Cardiac septum (tissue), 1 donor: ENCODE results near the gene NMT1. TPM values are rescaled to one million over a fixed set of nuclear protein-coding genes. Genes with fewer than 3 reads are reported as not detected.
A peak's percentile ranks its signal among the peaks of the same experiment; 100 is the strongest.

Experiments used
- DNase-seq: peaks from one replicate; pipeline ENCODE4 v3.0.0-alpha.2; 2020; ENCODE audit warnings: low spot score
- intact Hi-C: fragments of 100-400 bp; cut with DNase I; formaldehyde crosslinking; loops from one replicate; pipeline ENCODE4 v1.14.0; 2022
- total RNA-seq: library from RNA; stranded (reverse); fragmentation: NEBNext Ultra II Directional; extraction: Animal tissue kit (Norgen Biotek cat#: 25700); gene quantifications from one replicate; pipeline ENCODE4 v1.2.1, GENCODE V29; 2021
- donor health status: DM: no; HTN: no; CAD: no.

NMT1 gene
- total RNA-seq, 1 donor from 2014 or later, result 74.8 TPM

- intact Hi-C loops, result no loop called here
- no peak for DNase-seq
These were observed 40.4 kb downstream of the NMT1 start for GRCh38 chr17:45101546-45101882.

GRCh38 chr17:45101883-45102811 is 41.0 kb downstream of the NMT1 start:
- intact Hi-C loops, result no loop called here
- DNase-seq, result no peak

GRCh38 chr17:45102856-45103255 is 41.7 kb downstream of the NMT1 start:
- intact Hi-C loops, result no loop called here
- DNase-seq, result no peak

- DNase-seq, result no peak
- intact Hi-C loops, result no loop called here
These were observed 42.2 kb downstream of the NMT1 start for GRCh38 chr17:45103269-45103795.

- DNase-seq, result no peak
- intact Hi-C loops, result no loop called here
These were observed 42.9 kb downstream of the NMT1 start for GRCh38 chr17:45104029-45104428.

GRCh38 chr17:45104497-45104896 is 43.4 kb downstream of the NMT1 start:
- intact Hi-C loops, result no loop called here
- DNase-seq, result no peak

- intact Hi-C loops, result no loop called here
- DNase-seq, result no peak
These were observed 43.9 kb downstream of the NMT1 start for GRCh38 chr17:45104907-45105624.

- intact Hi-C loops, result no loop called here
- no peak for DNase-seq
These were observed 45.0 kb downstream of the NMT1 start for GRCh38 chr17:45106096-45106495.

- no peak for DNase-seq
- intact Hi-C loops, result no loop called here
These were observed 45.5 kb downstream of the NMT1 start for GRCh38 chr17:45106582-45106981.

- intact Hi-C loops, result no loop called here
- DNase-seq, result no peak
These were observed 46.3 kb downstream of the NMT1 start for GRCh38 chr17:45107293-45108010.

- intact Hi-C loops, result no loop called here
These were observed 46.9 kb downstream of the NMT1 start for GRCh38 chr17:45108051-45108450.

GRCh38 chr17:45108595-45109521 is 47.7 kb downstream of the NMT1 start:
- no peak for DNase-seq
- intact Hi-C loops, result no loop called here

More at GRCh38 chr17:45108051-45108450, 46.9 kb downstream of the NMT1 start:
- DNase-seq, result no peak

- intact Hi-C loops, result loop anchor here (2.0 kb wide), 1 partner anchor 18 kb away; no protein-coding TSS in a partner anchor
- peak; percentile 83 for DNase-seq
These were observed 49.8 kb downstream of the NMT1 start for GRCh38 chr17:45110676-45111611.

GRCh38 chr17:45111850-45112249 is 50.7 kb downstream of the NMT1 start:
- intact Hi-C loops, result loop anchor here (2.0 kb wide), 1 partner anchor 17 kb away; no protein-coding TSS in a partner anchor
- DNase-seq, result no peak

- intact Hi-C loops, result no loop called here
- DNase-seq, result no peak
These were observed 51.7 kb downstream of the NMT1 start for GRCh38 chr17:45112559-45113423.

- intact Hi-C loops, result no loop called here
- DNase-seq, result no peak
These were observed 52.3 kb downstream of the NMT1 start for GRCh38 chr17:45113424-45113754.
